HG03066 (cell line): Measurements from ENCODE around the gene C9orf50.
"Not testable (repeated sequence)": the region's sequence is repeated elsewhere in the genome, so short reads cannot be mapped to it uniquely, and the experiment has no call there.

Source experiments
- ATAC-seq: cut with Tn5 transposase; IDR thresholded peaks from one replicate; pipeline ENCODE4 v1.9.1; 2021; ENCODE audit warnings: low read depth; ENCODE audit not compliant: unreplicated experiment

The C9orf50 gene

GRCh38 chr9:129595903-129596540 is 24.9 kb downstream of the C9orf50 start:
- no peak for ATAC-seq

- no peak for ATAC-seq
These were observed 25.6 kb downstream of the C9orf50 start for GRCh38 chr9:129595311-129595741.

- no peak for ATAC-seq
These were observed 26.3 kb downstream of the C9orf50 start for GRCh38 chr9:129594632-129595031.

DNA sequence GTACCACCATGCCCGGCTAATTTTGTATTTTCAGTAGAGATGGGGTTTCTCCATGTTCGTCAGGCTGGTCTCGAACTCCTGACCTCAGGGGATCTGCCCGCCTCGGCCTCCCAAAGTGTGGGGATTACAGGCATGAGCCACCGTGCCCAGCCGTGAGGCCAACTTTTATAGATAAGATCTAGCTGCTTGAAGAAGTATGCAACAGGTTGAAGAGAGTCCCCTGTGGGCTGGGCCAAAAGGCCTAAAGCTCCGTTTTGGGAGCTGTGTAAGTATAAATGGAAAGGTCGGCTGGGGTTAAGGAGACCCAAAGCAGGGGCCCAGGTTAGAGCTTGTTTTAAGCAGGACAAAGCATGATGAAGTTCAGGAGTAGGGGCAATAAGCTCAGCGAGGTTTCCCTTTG is 28.1 kb downstream of the C9orf50 start:
- not testable (repeated sequence) for ATAC-seq

- ATAC-seq, result no peak
These were observed 29.0 kb downstream of the C9orf50 start for GRCh38 chr9:129591916-129592315.

- no peak for ATAC-seq
These were observed 30.4 kb downstream of the C9orf50 start for GRCh38 chr9:129590466-129590865.

- ATAC-seq, result no peak
These were observed 33.2 kb downstream of the C9orf50 start for GRCh38 chr9:129587487-129588262.

GRCh38 chr9:129586685-129587084 is 34.2 kb downstream of the C9orf50 start:
- ATAC-seq, result no peak

- ATAC-seq, result no peak
These were observed 34.7 kb downstream of the C9orf50 start for GRCh38 chr9:129586245-129586644.

GRCh38 chr9:129585352-129585751 is 35.5 kb downstream of the C9orf50 start:
- no peak for ATAC-seq

DNA sequence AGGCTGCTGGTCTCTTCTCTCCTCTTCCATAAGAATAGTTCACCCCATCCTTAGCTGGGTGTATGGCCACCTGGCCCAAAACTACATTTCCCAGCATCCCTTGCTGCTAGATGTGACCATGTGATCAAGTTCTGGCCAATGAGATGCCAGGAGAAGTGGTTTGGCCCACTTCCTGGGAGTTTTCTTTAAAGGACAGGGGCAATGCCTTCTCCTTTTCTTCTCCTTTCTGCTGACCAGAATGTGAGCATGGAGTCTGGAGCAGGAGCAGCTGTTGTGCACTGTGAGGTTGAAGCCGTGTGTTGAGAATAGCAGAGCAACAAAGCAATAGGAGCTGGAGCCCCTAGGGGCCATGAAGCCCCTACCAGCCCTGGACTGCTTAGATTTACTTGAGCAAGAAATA is 36.8 kb downstream of the C9orf50 start:
- no peak for ATAC-seq

DNA sequence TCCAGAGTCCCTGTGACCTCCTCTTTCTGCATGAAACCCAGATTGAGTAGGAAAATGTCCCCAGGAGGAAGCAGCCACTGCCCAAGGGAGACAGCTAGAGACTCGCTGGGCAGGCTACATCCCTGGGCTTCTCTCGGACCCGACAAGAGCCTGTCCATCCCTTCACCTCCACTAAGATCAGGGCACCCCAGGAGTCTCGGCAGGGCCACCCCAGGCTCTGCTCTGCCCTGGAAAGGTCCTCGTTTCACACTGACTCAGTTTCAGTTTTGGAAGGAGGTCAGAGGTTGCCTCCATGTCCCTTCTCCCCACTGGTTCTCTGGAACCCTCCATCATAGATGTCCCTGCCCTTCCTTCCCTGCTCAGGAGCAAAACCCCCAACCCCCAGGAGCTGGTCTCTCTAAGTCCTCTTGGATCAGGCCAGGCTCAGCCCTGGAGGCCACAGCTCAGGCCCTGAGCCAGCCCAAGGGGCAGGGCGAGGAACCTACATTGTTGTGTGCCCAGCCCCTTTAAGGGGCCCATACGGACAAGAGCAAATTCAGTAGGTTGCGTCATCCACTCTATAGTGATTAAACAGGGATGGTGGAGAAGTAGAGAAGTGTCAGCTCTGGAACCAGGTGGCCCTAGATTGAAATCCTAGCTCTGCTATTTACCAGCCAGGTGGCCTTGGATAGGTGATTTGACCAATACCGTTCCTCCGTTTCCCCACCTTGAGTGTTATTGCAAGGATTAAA is 37.4 kb downstream of the C9orf50 start:
- ATAC-seq, result no peak

- no peak for ATAC-seq
These were observed 38.0 kb downstream of the C9orf50 start for GRCh38 chr9:129582855-129583254.

- no peak for ATAC-seq
These were observed 39.3 kb downstream of the C9orf50 start for GRCh38 chr9:129581505-129582189.

- ATAC-seq, result no peak
These were observed 40.5 kb downstream of the C9orf50 start for GRCh38 chr9:129580211-129580915.

DNA sequence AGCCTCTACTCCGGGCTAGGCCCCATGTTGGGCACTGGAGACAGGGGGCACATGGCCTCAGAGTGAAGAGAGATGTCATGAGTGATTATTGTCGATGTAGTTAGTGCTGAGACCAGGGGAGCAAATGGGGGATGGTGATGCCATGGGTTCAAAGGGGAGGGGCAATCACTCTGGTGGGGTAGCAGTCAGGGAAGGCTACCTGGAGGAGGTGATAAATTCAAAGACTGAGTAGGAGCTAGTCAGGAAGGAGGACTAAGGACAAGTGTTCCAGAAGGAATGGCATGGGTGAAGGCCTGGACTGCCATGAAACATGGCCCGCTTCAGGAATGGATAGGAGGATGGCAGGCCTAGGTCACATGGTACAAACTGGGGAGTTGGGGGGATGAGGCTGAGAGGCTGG is 41.6 kb downstream of the C9orf50 start:
- no peak for ATAC-seq

GRCh38 chr9:129576546-129577543 is 44.1 kb downstream of the C9orf50 start:
- ATAC-seq, result no peak

DNA sequence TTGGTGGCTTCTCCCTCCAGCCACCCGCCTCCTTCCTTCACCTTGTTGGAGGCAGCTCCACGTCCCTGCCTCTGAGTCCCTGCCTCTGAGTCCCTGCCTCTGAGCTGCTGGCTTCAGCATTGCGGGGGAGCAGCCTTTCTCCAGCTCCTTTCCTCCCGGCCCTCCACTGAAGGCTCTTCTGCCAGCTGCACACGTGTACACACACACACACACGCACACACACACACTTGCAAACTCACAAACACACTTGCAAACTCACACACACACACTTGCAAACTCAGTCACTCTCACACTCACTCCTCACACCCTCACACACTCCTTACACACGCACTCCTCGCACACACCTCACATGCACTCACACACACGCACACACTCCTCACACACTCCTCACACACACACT is 45.1 kb downstream of the C9orf50 start:
- ATAC-seq, result no peak

DNA sequence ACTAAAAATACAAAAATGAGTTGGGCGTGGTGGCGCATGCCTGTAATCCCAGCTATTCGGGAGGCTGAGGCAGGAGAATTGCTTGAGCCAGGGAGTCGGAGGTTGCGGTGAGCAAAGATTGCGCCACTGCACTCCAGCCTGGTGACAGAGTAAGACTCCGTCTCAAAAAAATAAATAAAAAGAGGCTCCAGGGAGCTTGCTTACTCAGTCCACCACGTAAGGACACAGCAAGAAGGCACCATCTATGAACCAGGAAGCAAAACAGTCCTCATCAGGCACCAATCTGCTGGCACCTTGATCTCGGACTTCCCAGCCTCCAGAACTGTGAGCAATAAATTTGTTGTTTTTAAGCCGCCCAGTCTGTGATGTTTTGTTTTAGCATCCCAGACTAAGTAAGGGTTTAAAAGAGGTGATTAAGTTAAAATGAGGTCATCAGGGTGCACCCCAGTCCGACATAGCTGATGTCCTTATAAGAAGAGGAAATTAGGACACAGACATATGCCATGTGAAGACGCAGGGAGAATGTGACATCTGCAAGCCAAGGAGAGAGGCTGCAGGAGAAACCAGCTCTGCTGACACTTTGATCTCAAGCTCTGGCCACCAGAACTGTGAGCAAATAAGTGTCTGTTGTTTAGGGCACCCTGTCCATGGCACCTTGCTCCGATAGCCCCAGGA is 45.9 kb downstream of the C9orf50 start:
- no peak for ATAC-seq
